Measurements from ENCODE around the gene PIGK. TPM values are rescaled to one million over a fixed set of nuclear protein-coding genes. Genes with fewer than 3 reads are reported as not detected.

PIGK gene
- total and polyA plus RNA-seq, 2 donors (not counting 1 experiment from before 2014, with no cell fraction given): 3.1 to 14.9 TPM

- Histone ChIP-seq H3K9ac (ENCODE audit: low read length) (no peak overlapping the region), H4K20me1 (ENCODE audit: control insufficient read depth, insufficient read depth, low read length, poor library complexity, severe bottlenecking) (no peaks in the 10 kb centered on the region), H3K4me3 (ENCODE audit: control extremely low read depth in 1 of 5, extremely low read depth in 1 of 5, insufficient read depth in 1 of 5, low read depth in 2 of 5, low read length in 4 of 5) (no peak overlapping the region), H3K27ac (ENCODE audit: low read length in 2 of 2) (no peak overlapping the region), H3K36me3 (replicated peaks in 1 of 2; ENCODE audit: control extremely low read depth in 1 of 2, control insufficient read depth in 1 of 2, extremely low read depth in 1 of 2, insufficient read depth in 2 of 2, low read length in 1 of 2) (no peaks in the 10 kb centered on the region), H3K27me3 (replicated peaks in 1 of 4; ENCODE audit: control extremely low read depth in 1 of 4, control insufficient read depth in 3 of 4, insufficient read depth in 4 of 4, low read length in 3 of 4) (peaks cover 0 to 2% (median 0%) of the 10 kb centered on the region in 4 experiments), H3K79me2 (ENCODE audit: control insufficient read depth, insufficient read depth, low read length) (no peaks in the 10 kb centered on the region), H3K4me2 (replicated peaks; ENCODE audit: low read depth, low read length, poor library complexity, severe bottlenecking) (no peak overlapping the region), H2AFZ (ENCODE audit: insufficient read depth, low read depth, low read length, poor library complexity, severe bottlenecking) (no peak overlapping the region), H3K9me3 (ENCODE audit: control extremely low read depth in 1 of 3, control insufficient read depth in 2 of 3, insufficient read depth in 1 of 3, low read length in 2 of 3) (no peaks in the 10 kb centered on the region), H3K4me1 (ENCODE audit: control insufficient read depth in 2 of 2, insufficient read depth in 2 of 2, low read length in 2 of 2) (no peaks in the 10 kb centered on the region)
- peaks cover 4% of the 10 kb centered on the region for H3K27me3 Mint-ChIP-seq
- intact Hi-C loops (cut with micrococcal nuclease): no loop called here
- CTCF ChIA-PET: no interaction called here
- ATAC-seq (ENCODE audit: low read depth) (no peak), DNase-seq (no peak)
- POLR2A ChIA-PET: no interaction called here
- WGBS (ENCODE audit: insufficient coverage): no CpG with 5 or more reads among the region's 1 CpG
- no peak overlapping the region for H3K4me3 Mint-ChIP-seq
- no peak for TF ChIP-seq EZH2 (IDR thresholded peaks at IDR 0.05; ENCODE audit: borderline replicate concordance, insufficient read depth, low read depth, low read length, poor library complexity, severe bottlenecking)
- TF ChIP-seq, protein P1, sequence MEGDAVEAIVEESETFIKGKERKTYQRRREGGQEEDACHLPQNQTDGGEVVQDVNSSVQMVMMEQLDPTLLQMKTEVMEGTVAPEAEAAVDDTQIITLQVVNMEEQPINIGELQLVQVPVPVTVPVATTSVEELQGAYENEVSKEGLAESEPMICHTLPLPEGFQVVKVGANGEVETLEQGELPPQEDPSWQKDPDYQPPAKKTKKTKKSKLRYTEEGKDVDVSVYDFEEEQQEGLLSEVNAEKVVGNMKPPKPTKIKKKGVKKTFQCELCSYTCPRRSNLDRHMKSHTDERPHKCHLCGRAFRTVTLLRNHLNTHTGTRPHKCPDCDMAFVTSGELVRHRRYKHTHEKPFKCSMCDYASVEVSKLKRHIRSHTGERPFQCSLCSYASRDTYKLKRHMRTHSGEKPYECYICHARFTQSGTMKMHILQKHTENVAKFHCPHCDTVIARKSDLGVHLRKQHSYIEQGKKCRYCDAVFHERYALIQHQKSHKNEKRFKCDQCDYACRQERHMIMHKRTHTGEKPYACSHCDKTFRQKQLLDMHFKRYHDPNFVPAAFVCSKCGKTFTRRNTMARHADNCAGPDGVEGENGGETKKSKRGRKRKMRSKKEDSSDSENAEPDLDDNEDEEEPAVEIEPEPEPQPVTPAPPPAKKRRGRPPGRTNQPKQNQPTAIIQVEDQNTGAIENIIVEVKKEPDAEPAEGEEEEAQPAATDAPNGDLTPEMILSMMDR (IDR thresholded peaks at IDR 0.05): no peak
- H3K4me1 Mint-ChIP-seq: no peaks in the 10 kb centered on the region
- no peak overlapping the region for H3K27ac Mint-ChIP-seq
- no peaks in the 10 kb centered on the region for H3K9me3 Mint-ChIP-seq (ENCODE audit: insufficient read depth)
Measured at GRCh38 chr1:77085109-77085508, 134.1 kb downstream of the PIGK start.

DNA sequence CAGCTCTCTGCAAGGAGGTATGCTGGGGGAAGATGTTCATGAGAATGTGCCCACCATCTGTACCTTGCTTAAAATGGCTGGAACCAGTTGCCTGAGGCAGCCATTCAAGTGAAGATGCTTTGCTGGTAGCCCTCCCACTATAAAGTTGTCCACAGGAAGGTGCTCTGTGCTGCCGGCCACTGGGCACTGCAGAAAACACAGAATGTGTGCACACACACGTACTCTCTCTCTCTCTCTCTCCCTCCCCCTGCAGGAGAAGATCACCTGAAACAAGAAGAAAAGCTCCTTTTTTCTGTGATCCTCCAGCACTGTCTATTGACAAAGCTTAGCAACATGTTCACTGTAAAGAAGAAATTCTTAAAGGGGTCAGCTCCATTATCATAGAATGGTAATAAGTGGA, 134.8 kb downstream of the PIGK start:
- H3K4me1 ChIP-seq (ENCODE audit: control insufficient read depth in 2 of 2, insufficient read depth in 2 of 2, low read length in 2 of 2): no peaks in the 10 kb centered on the region
- no peak overlapping the region for H3K4me3 ChIP-seq (ENCODE audit: control extremely low read depth in 1 of 5, extremely low read depth in 1 of 5, insufficient read depth in 1 of 5, low read depth in 2 of 5, low read length in 4 of 5)
- H3K27ac ChIP-seq (ENCODE audit: low read length in 2 of 2): no peak overlapping the region
- 90% methylated on average over 2 of the region's 2 CpGs for WGBS (ENCODE audit: insufficient coverage)
- ATAC-seq (ENCODE audit: low read depth) (no peak), DNase-seq (no peak)
- no peaks in the 10 kb centered on the region for H3K79me2 ChIP-seq (ENCODE audit: control insufficient read depth, insufficient read depth, low read length)
- no peaks in the 10 kb centered on the region for H4K20me1 ChIP-seq (ENCODE audit: control insufficient read depth, insufficient read depth, low read length, poor library complexity, severe bottlenecking)
- peaks cover 0 to 2% (median 0%) of the 10 kb centered on the region in 4 experiments for H3K27me3 ChIP-seq (replicated peaks in 1 of 4; ENCODE audit: control extremely low read depth in 1 of 4, control insufficient read depth in 3 of 4, insufficient read depth in 4 of 4, low read length in 3 of 4)
- no peak for TF ChIP-seq EZH2 (IDR thresholded peaks at IDR 0.05; ENCODE audit: borderline replicate concordance, insufficient read depth, low read depth, low read length, poor library complexity, severe bottlenecking)
- TF ChIP-seq, protein P1 (IDR thresholded peaks at IDR 0.05): no peak
- H3K9me3 ChIP-seq (ENCODE audit: control extremely low read depth in 1 of 3, control insufficient read depth in 2 of 3, insufficient read depth in 1 of 3, low read length in 2 of 3): no peaks in the 10 kb centered on the region
- ChIA-PET POLR2A (no interaction called here), CTCF (no interaction called here)
- no peaks in the 10 kb centered on the region for H3K36me3 ChIP-seq (replicated peaks in 1 of 2; ENCODE audit: control extremely low read depth in 1 of 2, control insufficient read depth in 1 of 2, extremely low read depth in 1 of 2, insufficient read depth in 2 of 2, low read length in 1 of 2)
- H3K27ac Mint-ChIP-seq: no peak overlapping the region
- no peaks in the 10 kb centered on the region for H3K4me1 Mint-ChIP-seq
- no peak overlapping the region for H2AFZ ChIP-seq (ENCODE audit: insufficient read depth, low read depth, low read length, poor library complexity, severe bottlenecking)
- H3K9ac ChIP-seq (ENCODE audit: low read length): no peak overlapping the region
- intact Hi-C loops (cut with micrococcal nuclease): no loop called here
- H3K9me3 Mint-ChIP-seq (ENCODE audit: insufficient read depth): no peaks in the 10 kb centered on the region
- no peak overlapping the region for H3K4me2 ChIP-seq (replicated peaks; ENCODE audit: low read depth, low read length, poor library complexity, severe bottlenecking)
- H3K4me3 Mint-ChIP-seq: no peak overlapping the region
- H3K27me3 Mint-ChIP-seq: peaks cover 4% of the 10 kb centered on the region

Measured in B cell (primary cell).